ENCODE data around the gene WDFY2.

The WDFY2 gene

DNA sequence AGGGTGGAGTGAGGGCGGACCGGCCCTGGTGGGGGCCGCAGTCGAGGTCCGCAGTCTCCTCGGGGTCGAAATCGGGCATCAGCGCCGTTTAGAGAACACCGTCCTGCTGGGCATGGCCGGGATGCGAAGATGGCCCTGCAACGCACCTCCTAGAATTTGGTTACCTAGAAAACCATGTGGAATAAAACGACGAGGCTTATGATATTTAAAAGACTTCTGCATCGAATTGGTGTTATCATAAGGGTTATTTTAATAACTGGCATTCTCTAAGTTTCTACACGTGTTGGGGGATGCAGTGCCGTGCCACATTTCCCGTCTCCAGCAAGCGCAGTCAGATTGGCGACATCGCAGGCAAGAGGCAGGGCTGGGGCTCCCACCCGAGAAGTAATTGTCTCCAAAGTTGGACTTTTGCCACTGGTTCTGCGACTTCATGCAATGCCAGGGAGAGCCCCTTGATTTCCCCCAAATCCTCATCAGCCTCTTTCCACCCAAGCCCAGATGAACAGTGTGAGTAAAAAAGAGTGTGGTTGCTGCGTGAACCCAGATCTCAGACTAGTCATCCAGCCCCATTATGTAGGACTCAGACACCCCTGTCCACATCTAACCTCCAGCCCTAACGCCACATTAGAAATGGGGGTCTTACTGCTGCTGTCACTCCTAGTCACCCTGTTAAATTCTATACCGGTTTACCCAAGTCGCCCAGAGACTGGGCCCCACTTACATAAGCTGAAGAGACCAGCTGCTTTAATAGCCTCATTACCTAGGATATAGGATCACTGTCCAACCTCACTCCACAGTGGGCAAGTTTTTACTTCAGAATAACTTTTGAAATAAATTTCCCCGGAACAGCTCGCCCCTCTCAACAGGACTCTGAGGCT lies 220.3 kb downstream of the WDFY2 start:
- DNase-seq, result peak; percentile 58 to 76

DNA sequence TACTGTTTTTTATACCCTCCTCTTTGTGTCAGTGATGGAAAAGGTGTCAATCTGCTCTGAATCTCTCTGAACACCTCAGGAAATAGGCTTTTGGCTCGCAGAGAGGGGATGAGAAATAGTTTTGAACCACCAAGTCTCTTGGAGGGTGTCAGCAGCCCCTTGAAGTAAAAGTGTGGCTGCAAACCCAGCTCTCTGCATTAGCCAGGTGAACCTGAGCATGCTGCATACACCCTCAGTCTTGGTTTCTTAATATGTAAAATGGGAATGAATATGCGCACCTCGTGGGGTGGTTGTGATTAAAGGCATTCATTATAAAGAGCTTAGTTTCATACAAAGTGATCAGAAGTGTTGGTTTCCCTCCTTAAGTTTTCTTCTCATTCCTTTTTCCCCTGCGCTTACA lies 221.1 kb downstream of the WDFY2 start:
- DNase-seq, result no peak

DNA sequence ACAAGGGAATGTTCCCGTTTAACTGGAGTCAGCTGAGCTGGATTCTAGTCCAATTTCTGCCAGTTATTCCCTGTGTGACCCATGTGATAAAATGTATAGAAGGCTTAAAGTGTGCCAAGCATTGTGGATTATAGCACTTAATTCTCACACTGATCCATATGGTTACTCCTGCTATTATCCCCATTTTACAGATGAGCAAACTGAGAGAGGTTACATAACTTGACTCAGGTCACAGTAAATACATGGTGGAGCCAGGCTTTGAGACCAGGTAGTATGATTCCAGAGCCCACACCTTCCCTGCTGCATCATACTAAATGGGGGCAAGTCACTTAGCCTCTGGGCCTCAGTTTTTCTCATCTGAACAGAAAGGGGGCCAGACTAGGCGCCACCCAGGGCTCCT lies 221.7 kb downstream of the WDFY2 start:
- DNase-seq, result no peak

DNA sequence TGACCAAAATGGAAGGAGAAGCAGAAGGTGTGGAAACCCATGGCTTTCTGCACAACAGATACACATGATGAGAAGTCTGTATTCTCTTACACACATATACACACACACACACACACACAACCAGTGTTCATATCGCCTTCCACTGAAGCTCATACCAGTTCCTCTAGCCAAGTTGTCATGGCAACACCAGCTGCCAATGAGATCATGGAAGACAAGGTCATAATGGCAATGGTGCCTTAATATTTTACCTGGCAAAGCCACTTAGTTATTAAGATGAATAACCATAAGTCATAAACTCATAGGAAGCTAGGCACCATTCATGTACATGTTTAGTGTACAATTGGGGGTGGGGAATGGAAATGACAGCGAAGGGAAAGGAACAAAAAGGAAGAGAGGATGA lies 222.3 kb downstream of the WDFY2 start:
- peak in 1 of 2 donors; percentile 55 for DNase-seq

DNA sequence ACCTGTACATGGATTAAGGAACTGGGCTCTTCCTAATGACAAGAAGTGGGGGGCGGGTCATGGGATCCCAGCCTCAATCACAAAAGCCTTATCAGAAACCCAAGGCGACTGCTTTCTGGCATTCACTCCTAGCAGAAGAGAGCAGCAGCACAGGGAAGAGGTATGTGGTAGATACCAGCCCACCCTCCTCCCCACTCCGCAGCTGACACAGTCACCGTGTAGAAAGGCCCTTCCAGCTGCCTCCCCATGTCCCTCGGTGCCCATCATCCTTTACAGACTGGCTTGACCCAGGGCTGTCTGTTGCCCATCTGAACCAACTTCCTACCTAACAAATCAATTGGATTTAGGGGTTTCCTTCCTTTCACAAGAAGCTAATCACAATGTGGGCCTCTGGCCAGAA lies 222.8 kb downstream of the WDFY2 start:
- no peak for DNase-seq

- no peak for DNase-seq
Observed at GRCh38 chr13:51808811-51809210, 224.5 kb downstream of the WDFY2 start.

- no peak for DNase-seq
Observed at GRCh38 chr13:51811046-51811445, 226.8 kb downstream of the WDFY2 start.

DNA sequence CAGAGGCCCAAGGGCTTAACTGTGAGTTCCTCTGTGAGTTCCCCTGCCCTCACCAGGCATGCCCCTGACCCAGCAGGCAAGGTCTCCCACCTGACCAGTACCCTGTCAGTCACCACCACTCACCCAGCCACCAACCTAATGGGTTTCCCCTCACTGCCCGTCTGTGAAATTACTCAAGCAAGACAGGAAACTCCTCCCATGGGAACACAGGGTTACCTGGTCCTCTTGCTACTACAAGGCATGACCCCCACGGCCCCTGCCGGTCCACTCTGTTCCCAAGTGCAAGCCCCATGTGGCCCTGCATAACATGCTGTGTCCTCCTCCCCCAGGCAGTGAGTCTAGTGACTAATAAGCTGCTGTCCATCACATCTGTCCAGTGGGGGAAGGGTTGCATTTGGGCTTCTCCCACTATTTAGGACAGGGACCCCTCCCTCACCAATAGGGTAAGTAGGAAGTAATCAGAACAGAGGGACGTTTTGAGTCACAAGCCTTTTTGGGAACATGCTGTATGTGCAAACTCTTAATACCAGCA lies 227.7 kb downstream of the WDFY2 start:
- DNase-seq, result peak in 1 of 2 donors; percentile 84

DNA sequence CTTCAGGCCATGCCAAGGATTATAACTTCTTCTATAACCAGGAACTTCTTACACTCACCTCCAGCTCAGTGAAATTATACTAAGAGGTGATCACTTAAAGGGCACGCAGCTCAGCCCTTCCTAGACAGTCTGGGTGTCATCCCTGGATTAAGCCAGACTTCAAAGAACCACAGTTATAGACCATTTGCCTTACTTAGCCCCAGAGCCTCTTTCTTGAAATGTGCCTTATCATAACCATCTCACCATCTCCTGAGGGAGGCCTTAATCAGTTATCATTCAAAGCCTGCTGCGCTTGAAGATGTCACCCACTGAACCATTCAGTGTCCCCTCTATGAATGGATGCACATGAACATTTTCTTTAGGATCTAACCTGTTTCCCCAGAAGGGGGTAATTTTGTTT lies 229.8 kb downstream of the WDFY2 start:
- DNase-seq, result no peak

- DNase-seq, result peak; percentile 53 to 89
Observed at GRCh38 chr13:51814825-51815650, 230.8 kb downstream of the WDFY2 start.

DNA sequence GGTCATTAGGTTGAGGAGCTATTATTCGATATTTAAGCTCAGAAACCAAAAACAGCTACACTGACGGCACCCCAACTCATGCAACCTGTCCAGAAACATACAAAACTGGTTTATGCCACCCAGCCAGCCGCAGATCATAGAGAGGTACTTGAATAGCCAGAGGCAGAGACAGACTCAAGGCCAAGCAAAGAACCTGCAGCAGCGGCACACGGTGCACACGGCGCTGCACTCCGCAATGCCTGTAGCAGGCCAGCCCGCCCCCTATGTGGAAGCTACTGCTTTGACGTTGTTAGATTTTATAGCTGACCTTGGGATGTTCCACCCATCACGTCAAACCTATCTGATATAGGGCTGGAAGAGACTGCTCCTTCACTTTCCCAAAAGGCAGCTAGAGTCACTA lies 231.6 kb downstream of the WDFY2 start:
- no peak for DNase-seq

DNA sequence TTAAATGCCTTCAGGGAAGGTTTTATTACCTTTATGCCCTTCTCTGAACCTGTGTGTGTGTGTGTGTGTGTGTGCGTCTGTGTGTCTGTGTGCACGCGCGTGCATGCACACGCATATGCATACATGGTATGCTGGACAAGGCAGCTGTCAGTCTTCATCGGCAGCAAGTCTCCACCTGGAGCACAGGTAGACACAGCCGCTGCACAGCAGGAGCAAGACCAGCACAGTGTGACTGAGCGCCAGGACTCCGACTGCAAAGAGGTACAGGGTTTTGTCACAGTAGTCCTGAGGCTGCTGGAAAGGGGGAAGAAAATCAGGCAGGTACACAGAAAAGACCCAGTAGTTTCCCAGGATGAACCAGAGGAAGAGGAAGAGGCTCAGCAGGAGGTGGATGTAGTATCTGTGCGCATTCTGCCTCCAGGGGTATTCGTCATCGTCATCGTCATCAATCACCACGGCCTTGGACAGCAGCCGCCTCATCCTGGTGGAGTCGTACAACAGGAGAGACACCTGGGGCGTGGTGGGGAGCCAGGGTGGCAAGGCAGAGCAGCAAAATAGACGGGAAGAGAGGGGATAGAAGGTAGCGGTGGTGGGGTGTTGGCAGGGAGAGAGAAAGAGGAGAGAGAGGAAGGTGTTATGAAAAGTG lies 232.5 kb downstream of the WDFY2 start:
- DNase-seq, result no peak
